Measurements from ENCODE around the gene NR4A2.

Gene NR4A2

DNA sequence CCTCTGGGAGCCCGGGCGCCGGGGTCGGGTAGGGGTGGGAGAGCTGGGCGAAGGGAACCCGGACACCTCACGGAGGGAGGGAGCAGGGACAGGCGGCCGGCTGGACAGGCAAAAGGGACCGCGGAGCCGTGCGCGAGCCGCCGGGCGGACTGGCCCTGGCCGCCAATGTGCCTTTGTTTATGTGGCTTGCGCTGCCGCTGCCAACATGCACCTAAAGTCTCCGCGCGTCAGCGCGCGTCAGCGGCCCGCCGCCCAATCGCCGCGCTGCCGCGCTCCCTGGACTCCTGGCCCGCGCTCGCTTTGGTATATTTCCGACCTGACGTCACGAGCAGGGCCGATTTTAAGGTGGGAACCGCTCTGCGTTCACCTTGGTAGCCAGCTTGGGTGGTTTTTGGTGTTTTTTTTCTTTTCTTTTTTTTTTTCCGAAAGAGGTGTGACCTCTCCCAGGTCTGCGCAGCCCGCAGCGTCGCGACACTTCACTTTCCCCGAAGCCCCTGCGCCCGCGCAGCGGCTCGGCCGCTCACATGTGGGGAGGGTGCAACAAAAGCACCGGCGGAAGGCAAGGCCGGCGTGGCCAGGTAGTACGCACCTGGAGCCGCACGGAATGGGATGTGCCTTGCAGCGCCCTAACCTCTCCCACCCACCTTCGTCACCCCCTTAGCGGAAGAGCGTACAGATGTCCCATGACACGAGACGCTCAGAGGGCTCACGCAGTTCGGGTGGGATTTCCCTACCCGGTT, at the start of gene NR4A2 (continued):
- TF ChIP-seq, protein P1, sequence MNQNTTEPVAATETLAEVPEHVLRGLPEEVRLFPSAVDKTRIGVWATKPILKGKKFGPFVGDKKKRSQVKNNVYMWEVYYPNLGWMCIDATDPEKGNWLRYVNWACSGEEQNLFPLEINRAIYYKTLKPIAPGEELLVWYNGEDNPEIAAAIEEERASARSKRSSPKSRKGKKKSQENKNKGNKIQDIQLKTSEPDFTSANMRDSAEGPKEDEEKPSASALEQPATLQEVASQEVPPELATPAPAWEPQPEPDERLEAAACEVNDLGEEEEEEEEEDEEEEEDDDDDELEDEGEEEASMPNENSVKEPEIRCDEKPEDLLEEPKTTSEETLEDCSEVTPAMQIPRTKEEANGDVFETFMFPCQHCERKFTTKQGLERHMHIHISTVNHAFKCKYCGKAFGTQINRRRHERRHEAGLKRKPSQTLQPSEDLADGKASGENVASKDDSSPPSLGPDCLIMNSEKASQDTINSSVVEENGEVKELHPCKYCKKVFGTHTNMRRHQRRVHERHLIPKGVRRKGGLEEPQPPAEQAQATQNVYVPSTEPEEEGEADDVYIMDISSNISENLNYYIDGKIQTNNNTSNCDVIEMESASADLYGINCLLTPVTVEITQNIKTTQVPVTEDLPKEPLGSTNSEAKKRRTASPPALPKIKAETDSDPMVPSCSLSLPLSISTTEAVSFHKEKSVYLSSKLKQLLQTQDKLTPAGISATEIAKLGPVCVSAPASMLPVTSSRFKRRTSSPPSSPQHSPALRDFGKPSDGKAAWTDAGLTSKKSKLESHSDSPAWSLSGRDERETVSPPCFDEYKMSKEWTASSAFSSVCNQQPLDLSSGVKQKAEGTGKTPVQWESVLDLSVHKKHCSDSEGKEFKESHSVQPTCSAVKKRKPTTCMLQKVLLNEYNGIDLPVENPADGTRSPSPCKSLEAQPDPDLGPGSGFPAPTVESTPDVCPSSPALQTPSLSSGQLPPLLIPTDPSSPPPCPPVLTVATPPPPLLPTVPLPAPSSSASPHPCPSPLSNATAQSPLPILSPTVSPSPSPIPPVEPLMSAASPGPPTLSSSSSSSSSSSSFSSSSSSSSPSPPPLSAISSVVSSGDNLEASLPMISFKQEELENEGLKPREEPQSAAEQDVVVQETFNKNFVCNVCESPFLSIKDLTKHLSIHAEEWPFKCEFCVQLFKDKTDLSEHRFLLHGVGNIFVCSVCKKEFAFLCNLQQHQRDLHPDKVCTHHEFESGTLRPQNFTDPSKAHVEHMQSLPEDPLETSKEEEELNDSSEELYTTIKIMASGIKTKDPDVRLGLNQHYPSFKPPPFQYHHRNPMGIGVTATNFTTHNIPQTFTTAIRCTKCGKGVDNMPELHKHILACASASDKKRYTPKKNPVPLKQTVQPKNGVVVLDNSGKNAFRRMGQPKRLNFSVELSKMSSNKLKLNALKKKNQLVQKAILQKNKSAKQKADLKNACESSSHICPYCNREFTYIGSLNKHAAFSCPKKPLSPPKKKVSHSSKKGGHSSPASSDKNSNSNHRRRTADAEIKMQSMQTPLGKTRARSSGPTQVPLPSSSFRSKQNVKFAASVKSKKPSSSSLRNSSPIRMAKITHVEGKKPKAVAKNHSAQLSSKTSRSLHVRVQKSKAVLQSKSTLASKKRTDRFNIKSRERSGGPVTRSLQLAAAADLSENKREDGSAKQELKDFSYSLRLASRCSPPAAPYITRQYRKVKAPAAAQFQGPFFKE (tag by site-specific recombination; IDR thresholded peaks at IDR 0.05; ENCODE audit: borderline replicate concordance): no peak

DNA sequence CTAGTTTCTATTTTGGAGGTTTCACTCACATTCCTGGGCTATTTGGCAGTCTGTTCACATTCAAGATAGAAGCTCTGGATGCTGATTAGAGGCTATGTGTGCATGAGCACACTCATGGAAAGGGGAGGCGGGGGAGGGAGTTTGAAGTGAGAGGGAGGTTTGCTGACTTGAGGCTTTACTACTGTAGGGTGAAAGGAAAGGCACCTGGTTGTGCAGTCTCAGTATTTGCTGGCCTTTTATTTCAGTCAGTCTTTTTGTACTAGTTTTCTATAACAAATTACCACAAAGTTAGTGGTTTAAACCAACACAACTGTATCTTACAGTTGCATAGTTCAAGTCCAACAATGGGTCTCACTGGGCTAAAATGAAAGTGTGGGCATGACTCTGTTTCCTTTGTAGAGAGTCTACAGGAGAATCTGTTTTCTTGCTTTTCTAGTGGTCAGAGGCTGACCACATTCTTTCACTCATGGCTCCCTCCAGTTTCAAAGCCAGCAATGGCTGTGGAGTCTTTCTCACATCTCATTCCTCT, 47.7 kb upstream of the NR4A2 start:
- TF ChIP-seq ZNF175 (tag by site-specific recombination; IDR thresholded peaks at IDR 0.05) (no peak), ZNF777 (tag by site-specific recombination; IDR thresholded peaks at IDR 0.05; ENCODE audit: borderline replicate concordance) (no peak)
- H3K4me1 ChIP-seq (ENCODE audit: control insufficient read depth, insufficient read depth, low read length): no peaks in the 10 kb centered on the region
- H3K27ac ChIP-seq (ENCODE audit: extremely low read depth, low read depth, low read length): no peak overlapping the region
- CTCF ChIA-PET: interaction anchor here (0.7 kb wide), 1 partner anchor 37 kb away, joined by 5 read pairs; no protein-coding TSS in a partner anchor
- H3K4me3 ChIP-seq (ENCODE audit: low read depth, low read length): no peak overlapping the region
- no peaks in the 10 kb centered on the region for H3K36me3 ChIP-seq (ENCODE audit: control insufficient read depth in 2 of 2, insufficient read depth in 1 of 2, low read length in 2 of 2)
- POLR2A ChIA-PET: no interaction called here
- H3K9me3 ChIP-seq (ENCODE audit: control insufficient read depth, insufficient read depth, low read depth, low read length): no peaks in the 10 kb centered on the region

DNA sequence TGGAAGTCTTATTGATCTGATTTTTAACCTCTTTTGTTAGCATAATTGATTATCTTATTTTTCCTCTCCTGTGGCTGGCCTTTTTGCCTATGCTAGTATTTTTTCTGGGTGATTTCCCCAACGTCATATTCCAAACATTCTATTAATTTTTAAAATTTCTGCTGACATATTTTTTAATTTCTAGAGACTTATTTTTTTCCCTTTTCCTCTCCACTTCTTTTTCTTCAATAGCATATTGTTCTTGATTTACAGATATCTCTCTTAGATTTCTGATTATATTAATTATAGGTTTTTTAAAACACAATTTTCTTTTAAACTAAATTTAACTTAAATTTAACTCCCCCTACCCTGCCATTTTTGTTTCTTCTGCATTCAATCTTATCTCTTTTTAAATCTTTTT, 47.2 kb upstream of the NR4A2 start:
- Histone ChIP-seq H3K4me3 (ENCODE audit: low read depth, low read length) (no peak overlapping the region), H3K9me3 (ENCODE audit: control insufficient read depth, insufficient read depth, low read depth, low read length) (no peaks in the 10 kb centered on the region), H3K4me1 (ENCODE audit: control insufficient read depth, insufficient read depth, low read length) (no peaks in the 10 kb centered on the region), H3K36me3 (ENCODE audit: control insufficient read depth in 2 of 2, insufficient read depth in 1 of 2, low read length in 2 of 2) (no peaks in the 10 kb centered on the region), H3K27ac (ENCODE audit: extremely low read depth, low read depth, low read length) (no peak overlapping the region)
- POLR2A ChIA-PET: no interaction called here
- TF ChIP-seq SETDB1 (IDR thresholded peaks at IDR 0.05; ENCODE audit: insufficient read length, low read length) (no peak), ZNF354C (tag by site-specific recombination; IDR thresholded peaks at IDR 0.05; ENCODE audit: borderline replicate concordance, low read depth) (no peak), ZNF133 (tag by site-specific recombination; IDR thresholded peaks at IDR 0.05) (no peak), ZNF274 (IDR thresholded peaks at IDR 0.05; ENCODE audit: low read length) (no peak), ZNF274 (tag by site-specific recombination; IDR thresholded peaks at IDR 0.05; ENCODE audit: borderline replicate concordance) (no peak), ZNF521 (tag by site-specific recombination; IDR thresholded peaks at IDR 0.05) (no peak), ZNF175 (tag by site-specific recombination; IDR thresholded peaks at IDR 0.05) (no peak), ZNF585B (tag by site-specific recombination; IDR thresholded peaks at IDR 0.05) (no peak), ZNF10 (tag by site-specific recombination; IDR thresholded peaks at IDR 0.05) (no peak), ZNF114 (tag by site-specific recombination; IDR thresholded peaks at IDR 0.05) (no peak), BCL11A (tag by site-specific recombination; IDR thresholded peaks at IDR 0.05; ENCODE audit: low read depth) (no peak), ZNF549 (tag by site-specific recombination; IDR thresholded peaks at IDR 0.05) (no peak), ZNF202 (tag by site-specific recombination; IDR thresholded peaks at IDR 0.05; ENCODE audit: borderline replicate concordance) (no peak), ZNF335 (tag by site-specific recombination; conservative IDR thresholded peaks at IDR 0.05) (no peak), ZNF350 (tag by site-specific recombination; IDR thresholded peaks at IDR 0.05) (no peak), ZFHX2 (tag by site-specific recombination; conservative IDR thresholded peaks at IDR 0.05) (no peak)
- TF ChIP-seq, protein P2, sequence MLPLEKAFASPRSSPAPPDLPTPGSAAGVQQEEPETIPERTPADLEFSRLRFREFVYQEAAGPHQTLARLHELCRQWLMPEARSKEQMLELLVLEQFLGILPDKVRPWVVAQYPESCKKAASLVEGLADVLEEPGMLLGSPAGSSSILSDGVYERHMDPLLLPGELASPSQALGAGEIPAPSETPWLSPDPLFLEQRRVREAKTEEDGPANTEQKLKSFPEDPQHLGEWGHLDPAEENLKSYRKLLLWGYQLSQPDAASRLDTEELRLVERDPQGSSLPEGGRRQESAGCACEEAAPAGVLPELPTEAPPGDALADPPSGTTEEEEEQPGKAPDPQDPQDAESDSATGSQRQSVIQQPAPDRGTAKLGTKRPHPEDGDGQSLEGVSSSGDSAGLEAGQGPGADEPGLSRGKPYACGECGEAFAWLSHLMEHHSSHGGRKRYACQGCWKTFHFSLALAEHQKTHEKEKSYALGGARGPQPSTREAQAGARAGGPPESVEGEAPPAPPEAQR (tag by site-specific recombination; IDR thresholded peaks at IDR 0.05): no peak
- CTCF ChIA-PET: interaction anchor here (0.7 kb wide), 1 partner anchor 36 kb away, joined by 5 read pairs; no protein-coding TSS in a partner anchor
